HEK293 (cell line): ENCODE data around the gene PLOD2.

ENCODE experiments used
- CTCF ChIA-PET: fragments of 350-600 bp; formaldehyde crosslinking; extraction: SDS; loops from one replicate; lab custom pipeline; 2021; ENCODE audit warnings: antibody characterized with exemption; lab: Yijun Ruan, JAX
- POLR2A ChIA-PET: fragments of 300-600 bp; formaldehyde crosslinking; extraction: SDS; loops from one replicate; lab custom pipeline; 2020; ENCODE audit warnings: antibody characterized with exemption, inconsistent platforms; lab: Yijun Ruan, JAX
- H3K27ac ChIP-seq: fragments of 200-500 bp; sonication (Bioruptor generic); 2 replicates; pipeline ENCODE4 v1.5.1; 2014; ENCODE audit warnings: low read depth, low read length, control low read depth, inconsistent platforms; ENCODE audit errors: extremely low read depth
- H3K36me3 ChIP-seq, 2 experiments: fragments of 200-500 bp in 1 of 2; sonication (Bioruptor generic) in 1 of 2; 1 replicate in 1 of 2; 2 replicates in 1 of 2; pipeline ENCODE4 v1.5.1; 2014 to 2017; ENCODE audit warnings: inconsistent platforms in 2 of 2, low read length in 2 of 2; ENCODE audit not compliant: control insufficient read depth in 2 of 2, insufficient read depth in 1 of 2
- H3K4me1 ChIP-seq: fragments of 200-500 bp; sonication (Bioruptor generic); 2 replicates; pipeline ENCODE4 v1.5.1; 2014; ENCODE audit warnings: mild to moderate bottlenecking, low read length, inconsistent platforms; ENCODE audit not compliant: control insufficient read depth, insufficient read depth
- H3K4me3 ChIP-seq: 2 replicates; pipeline ENCODE4 v1.5.1; 2011; ENCODE audit warnings: low read depth, mild to moderate bottlenecking, control low read depth, low read length, moderate library complexity
- H3K9me3 ChIP-seq: fragments of 200-500 bp; sonication (Bioruptor generic); 2 replicates; pipeline ENCODE4 v1.5.1; 2014; ENCODE audit warnings: low read depth, low read length, inconsistent platforms; ENCODE audit not compliant: control insufficient read depth, insufficient read depth
- FEZF1 ChIP-seq: fragments of 450-650 bp; formaldehyde crosslinking; IDR thresholded peaks from 2 replicates; pipeline ENCODE4 v1.5.1; 2016; ENCODE audit warnings: missing biosample characterization, missing genetic modification characterization
- GFI1B ChIP-seq: fragments of 450-650 bp; formaldehyde crosslinking; IDR thresholded peaks from 2 replicates; pipeline ENCODE4 v1.5.1; 2016; ENCODE audit warnings: missing biosample characterization, missing genetic modification characterization
- HOXD13 ChIP-seq: sonication (generic); formaldehyde crosslinking; IDR thresholded peaks from 2 replicates; pipeline ENCODE4 v1.8.0; 2022; ENCODE audit warnings: missing genetic modification reagents, borderline replicate concordance
- SP3 ChIP-seq: fragments of 450-650 bp; formaldehyde crosslinking; IDR thresholded peaks from 2 replicates; pipeline ENCODE4 v1.5.1; 2016; ENCODE audit warnings: missing biosample characterization, missing genetic modification characterization
- WT1 ChIP-seq: fragments of 450-650 bp; formaldehyde crosslinking; IDR thresholded peaks from 2 replicates; pipeline ENCODE4 v1.5.1; 2016; ENCODE audit warnings: missing biosample characterization, missing genetic modification characterization
- ZNF335 ChIP-seq: fragments of 450-650 bp; formaldehyde crosslinking; conservative IDR thresholded peaks from 2 replicates; pipeline ENCODE4 v1.5.1; 2016; ENCODE audit warnings: missing biosample characterization, missing genetic modification characterization
- ZNF433 ChIP-seq: fragments of 450-650 bp; formaldehyde crosslinking; IDR thresholded peaks from 2 replicates; pipeline ENCODE4 v1.5.1; 2016; ENCODE audit warnings: missing biosample characterization, missing genetic modification characterization, low read depth
- TF ChIP-seq, protein P1 (sequence below): fragments of 450-650 bp; IDR thresholded peaks from 2 replicates; pipeline ENCODE4 v1.5.1; 2018; ENCODE audit warnings: missing biosample characterization, mild to moderate bottlenecking, missing genetic modification characterization
- TF ChIP-seq, protein P2 (sequence below): fragments of 450-650 bp; formaldehyde crosslinking; IDR thresholded peaks from 2 replicates; pipeline ENCODE4; 2016; ENCODE audit warnings: missing biosample characterization, missing genetic modification characterization

The PLOD2 gene

DNA sequence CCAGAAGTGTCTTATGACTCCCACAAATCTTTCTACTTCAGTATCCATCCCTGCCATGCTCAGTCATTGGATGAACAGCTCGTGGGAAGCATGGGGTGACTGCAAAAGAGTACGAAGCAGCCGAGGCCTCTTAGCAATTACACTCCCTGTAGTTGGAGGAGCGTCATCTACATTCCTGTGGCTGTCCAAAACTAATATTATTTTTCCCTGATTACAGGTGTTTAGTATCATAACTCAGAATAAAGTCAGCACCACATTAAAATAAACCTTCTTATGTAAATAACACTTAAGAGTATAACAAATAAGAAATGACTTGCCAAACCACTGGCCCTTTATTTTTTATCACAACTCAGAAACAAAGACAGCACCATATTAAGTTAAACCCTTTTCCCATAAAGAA, 141.5 kb downstream of the PLOD2 start:
- no peaks in the 10 kb centered on the region for H3K9me3 ChIP-seq
- POLR2A ChIA-PET: no interaction called here
- no peaks in the 10 kb centered on the region for H3K36me3 ChIP-seq
- no peak overlapping the region for H3K4me3 ChIP-seq
- TF ChIP-seq SP3 (no peak), ZNF433 (tag by site-specific recombination) (no peak), ZNF335 (no peak), HOXD13 (CRISPR knock-in tag) (no peak), FEZF1 (peak; percentile 37; the same call in 1 of the 2 replicates), WT1 (tag by site-specific recombination) (peak; percentile 38; the same call in 1 of the 2 replicates), GFI1B (tag by site-specific recombination) (no peak)
- TF ChIP-seq, protein P1, sequence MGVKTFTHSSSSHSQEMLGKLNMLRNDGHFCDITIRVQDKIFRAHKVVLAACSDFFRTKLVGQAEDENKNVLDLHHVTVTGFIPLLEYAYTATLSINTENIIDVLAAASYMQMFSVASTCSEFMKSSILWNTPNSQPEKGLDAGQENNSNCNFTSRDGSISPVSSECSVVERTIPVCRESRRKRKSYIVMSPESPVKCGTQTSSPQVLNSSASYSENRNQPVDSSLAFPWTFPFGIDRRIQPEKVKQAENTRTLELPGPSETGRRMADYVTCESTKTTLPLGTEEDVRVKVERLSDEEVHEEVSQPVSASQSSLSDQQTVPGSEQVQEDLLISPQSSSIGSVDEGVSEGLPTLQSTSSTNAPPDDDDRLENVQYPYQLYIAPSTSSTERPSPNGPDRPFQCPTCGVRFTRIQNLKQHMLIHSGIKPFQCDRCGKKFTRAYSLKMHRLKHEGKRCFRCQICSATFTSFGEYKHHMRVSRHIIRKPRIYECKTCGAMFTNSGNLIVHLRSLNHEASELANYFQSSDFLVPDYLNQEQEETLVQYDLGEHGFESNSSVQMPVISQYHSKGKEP: no peak
- TF ChIP-seq, protein P2, sequence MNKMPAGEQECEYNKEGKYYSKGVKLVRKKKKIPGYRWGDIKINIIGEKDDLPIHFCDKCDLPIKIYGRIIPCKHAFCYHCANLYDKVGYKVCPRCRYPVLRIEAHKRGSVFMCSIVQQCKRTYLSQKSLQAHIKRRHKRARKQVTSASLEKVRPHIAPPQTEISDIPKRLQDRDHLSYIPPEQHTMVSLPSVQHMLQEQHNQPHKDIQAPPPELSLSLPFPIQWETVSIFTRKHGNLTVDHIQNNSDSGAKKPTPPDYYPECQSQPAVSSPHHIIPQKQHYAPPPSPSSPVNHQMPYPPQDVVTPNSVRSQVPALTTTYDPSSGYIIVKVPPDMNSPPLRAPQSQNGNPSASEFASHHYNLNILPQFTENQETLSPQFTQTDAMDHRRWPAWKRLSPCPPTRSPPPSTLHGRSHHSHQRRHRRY: no peak
- TF ChIP-seq, all 188 proteins: peak for 2
- Histone ChIP-seq H3K4me1 (no peaks in the 10 kb centered on the region), H3K27ac (no peak overlapping the region)
- CTCF ChIA-PET: no interaction called here
